GM20000 (cell line): ENCODE data around the gene FKBP5.

Experiments used
- DNase-seq: peaks from one replicate; pipeline ENCODE4 v3.0.0; 2012; ENCODE audit warnings: low spot score
- CTCF ChIP-seq: IDR thresholded peaks from 2 replicates; pipeline ENCODE4 v1.5.1; 2012; ENCODE audit warnings: mild to moderate bottlenecking, control low read depth; ENCODE audit errors: extremely low read depth, missing control alignments

FKBP5 gene

GRCh38 chr6:35648203-35648602, 40.5 kb downstream of the FKBP5 start:
- TF ChIP-seq CTCF = no peak
- DNase-seq = no peak

GRCh38 chr6:35647400-35647799, 41.3 kb downstream of the FKBP5 start:
- TF ChIP-seq CTCF = no peak
- no peak for DNase-seq

GRCh38 chr6:35643162-35643535, 45.6 kb downstream of the FKBP5 start:
- no peak for TF ChIP-seq CTCF
- DNase-seq = no peak

GRCh38 chr6:35642471-35643161, 46.1 kb downstream of the FKBP5 start:
- DNase-seq = no peak
- no peak for TF ChIP-seq CTCF

- DNase-seq = no peak
- TF ChIP-seq CTCF = no peak
Measured at GRCh38 chr6:35640017-35640664, 48.6 kb downstream of the FKBP5 start.

- no peak for DNase-seq
- no peak for TF ChIP-seq CTCF
Measured at GRCh38 chr6:35638679-35639078, 50.0 kb downstream of the FKBP5 start.

GRCh38 chr6:35637911-35638310, 50.8 kb downstream of the FKBP5 start:
- DNase-seq = no peak
- TF ChIP-seq CTCF = no peak
